Coronary artery (tissue), 2 donors: Measurements from ENCODE around the gene EMILIN3.

Source experiments
- DNase-seq: peaks from one replicate; pipeline ENCODE4 v3.0.0-alpha.2; 2017; ENCODE audit warnings: low spot score
- H3K27ac ChIP-seq, 2 donors: fragments of 200-600 bp; sonication (generic); one replicate each; pipeline ENCODE4 v1.5.1; 2016 to 2019
- H3K4me3 ChIP-seq: fragments of 200-600 bp; sonication (generic); 2 replicates; pipeline ENCODE4 v1.5.1; 2016; ENCODE audit warnings: mild to moderate bottlenecking, moderate library complexity
- CTCF ChIP-seq: fragments of 200-600 bp; sonication (generic); IDR thresholded peaks from one replicate; pipeline ENCODE4 v1.5.1; 2019; ENCODE audit warnings: antibody characterized with exemption

Gene EMILIN3

GRCh38 chr20:41366546-41367392, at the start of gene EMILIN3:
EMILIN3 (minus strand) TSS chr20:41366818; CDS start chr20:41366634, 184 bp downstream.
- TF ChIP-seq CTCF = no peak
- H3K4me3 ChIP-seq = peak within 1 kb of the TSS; percentile 66
- no peak within 1 kb of the TSS for H3K27ac ChIP-seq
- DNase-seq = no peak

- TF ChIP-seq CTCF = no peak
- no peak for DNase-seq
- no peak overlapping the region for H3K4me3 ChIP-seq
- H3K27ac ChIP-seq = no peak overlapping the region
Observed at GRCh38 chr20:41415191-41415590, 48.6 kb upstream of the EMILIN3 start.

- no peak overlapping the region for H3K27ac ChIP-seq
- no peak for TF ChIP-seq CTCF
- no peak for DNase-seq
- no peak overlapping the region for H3K4me3 ChIP-seq
Observed at GRCh38 chr20:41413169-41413568, 46.6 kb upstream of the EMILIN3 start.

- Histone ChIP-seq H3K27ac (peak overlapping the region; percentile 24 to 47), H3K4me3 (no peak overlapping the region)
- no peak for DNase-seq
- no peak for TF ChIP-seq CTCF
Observed at GRCh38 chr20:41412324-41413120, 45.9 kb upstream of the EMILIN3 start.

- peak; percentile 20 for TF ChIP-seq CTCF
- no peak for DNase-seq
- Histone ChIP-seq H3K4me3 (no peak overlapping the region), H3K27ac (peak overlapping the region; percentile 24 to 47)
Observed at GRCh38 chr20:41411391-41411847, 44.8 kb upstream of the EMILIN3 start.

GRCh38 chr20:41408986-41409385, 42.4 kb upstream of the EMILIN3 start:
- no peak for TF ChIP-seq CTCF
- Histone ChIP-seq H3K27ac (no peak overlapping the region), H3K4me3 (no peak overlapping the region)
- DNase-seq = no peak
